GM18511 (cell line): ENCODE results near the gene SMAP1.
"Not testable (repeated sequence)": the region's sequence is repeated elsewhere in the genome, so short reads cannot be mapped to it uniquely, and the experiment has no call there.

Experiments
- ATAC-seq: cut with Tn5 transposase; IDR thresholded peaks from one replicate; pipeline ENCODE4 v1.9.1; 2021; ENCODE audit warnings: mild to moderate bottlenecking, moderate library complexity; ENCODE audit not compliant: unreplicated experiment

SMAP1 gene

DNA sequence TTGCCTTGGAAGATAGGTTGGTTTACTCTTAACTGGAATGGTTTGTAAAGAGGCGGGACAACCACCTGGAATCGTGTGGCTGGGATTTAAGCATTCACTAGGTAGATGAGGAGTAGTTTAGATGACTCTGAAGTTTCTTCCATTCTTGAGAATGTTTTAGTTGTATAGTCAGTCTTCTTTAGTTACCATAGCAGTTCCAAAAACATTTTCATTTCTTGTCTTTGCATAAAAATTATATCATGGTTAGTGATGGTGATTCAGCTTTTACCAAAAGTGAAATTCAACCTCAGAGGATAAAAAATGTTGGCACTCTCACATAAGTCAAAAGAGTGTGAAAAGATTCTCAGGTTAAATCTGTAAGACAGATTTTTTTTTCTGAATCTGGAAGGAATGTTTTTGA, 70.3 kb downstream of the SMAP1 start:
- ATAC-seq, result no peak

- ATAC-seq, result no peak
These were observed 71.9 kb downstream of the SMAP1 start for GRCh38 chr6:70739534-70739933.

DNA sequence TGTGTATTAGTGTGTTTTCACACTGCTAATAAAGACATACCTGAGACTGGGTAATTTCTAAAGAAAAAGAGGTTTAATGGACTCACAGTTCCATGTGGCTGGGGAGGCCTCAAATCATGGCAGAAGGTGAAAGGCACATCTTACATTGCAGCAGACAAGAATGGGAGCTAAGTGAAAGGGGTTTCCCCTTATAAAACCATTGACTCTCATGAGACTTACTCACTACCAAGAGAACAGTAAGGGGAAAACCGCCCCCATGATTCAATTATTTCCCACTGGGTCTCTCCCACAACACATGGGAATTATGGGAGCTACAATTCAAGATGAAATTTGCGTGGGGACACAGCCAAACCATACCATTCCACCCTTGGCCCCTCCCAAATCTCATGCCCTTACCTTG, 73.1 kb downstream of the SMAP1 start:
- ATAC-seq, result not testable (repeated sequence)

GRCh38 chr6:70742462-70742861, 74.8 kb downstream of the SMAP1 start:
- ATAC-seq, result not testable (repeated sequence)

GRCh38 chr6:70753870-70754380, 86.2 kb downstream of the SMAP1 start:
- no peak for ATAC-seq

- ATAC-seq, result no peak
These were observed 91.2 kb downstream of the SMAP1 start for GRCh38 chr6:70758883-70759282.

- no peak for ATAC-seq
These were observed 96.2 kb downstream of the SMAP1 start for GRCh38 chr6:70763754-70764510.

DNA sequence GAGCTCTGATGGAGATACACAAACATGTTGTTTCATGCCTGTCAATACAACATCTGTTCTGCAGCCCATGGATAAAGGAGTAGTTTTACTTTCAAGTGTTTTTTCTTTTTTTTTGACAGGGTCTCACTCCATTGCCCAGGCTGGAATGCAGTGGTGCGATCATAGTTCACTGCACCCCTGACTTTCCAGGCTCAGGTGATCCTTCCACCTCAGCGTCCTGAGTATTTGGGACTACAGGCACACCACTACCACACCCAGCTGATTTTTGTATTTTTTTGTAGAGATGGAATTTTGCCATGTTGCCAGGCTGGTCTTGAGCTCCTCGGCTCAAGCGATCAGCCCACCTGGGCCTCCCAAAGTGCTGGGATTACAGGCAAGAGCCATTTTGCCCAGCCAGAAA, 97.0 kb downstream of the SMAP1 start:
- no peak for ATAC-seq

DNA sequence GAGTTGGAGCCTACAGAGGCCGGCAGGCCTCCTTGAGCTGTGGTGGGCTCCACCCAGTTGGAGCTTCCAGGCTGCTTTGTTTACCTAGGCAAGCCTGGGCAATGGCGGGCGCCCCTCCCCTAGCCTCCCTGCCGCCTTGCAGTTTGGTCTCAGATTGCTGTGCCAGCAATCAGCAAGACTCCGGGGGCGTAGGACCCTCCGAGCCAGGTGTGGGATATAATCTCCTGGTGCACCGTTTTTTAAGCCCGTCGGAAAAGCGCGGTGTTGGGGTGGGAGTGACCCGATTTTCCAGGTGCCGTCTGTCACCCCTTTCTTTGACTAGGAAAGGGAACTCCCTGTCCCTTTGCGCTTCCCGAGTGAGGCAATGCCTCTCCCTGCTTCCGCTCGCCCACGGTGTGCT, 103.7 kb downstream of the SMAP1 start:
- ATAC-seq, result not testable (repeated sequence)

DNA sequence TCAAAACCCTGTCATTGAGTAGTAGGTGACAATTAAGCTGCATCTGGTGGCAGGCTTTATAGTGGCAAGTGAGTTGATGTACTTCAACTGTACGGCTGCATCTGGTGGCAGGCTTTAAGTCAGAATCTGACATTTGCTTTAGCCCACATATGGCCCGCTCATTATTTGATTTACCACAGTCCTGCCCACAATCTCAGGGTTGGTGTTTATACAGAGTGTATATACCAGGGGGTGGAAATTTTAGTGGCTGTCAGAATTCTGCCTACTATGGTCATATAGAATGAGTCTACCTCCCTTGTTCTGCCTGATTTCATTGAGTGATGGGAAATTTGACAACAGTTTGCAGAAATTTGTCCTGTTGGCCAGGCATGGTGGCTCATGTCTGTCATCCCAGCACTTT, 112.3 kb downstream of the SMAP1 start:
- no peak for ATAC-seq

- no peak for ATAC-seq
These were observed 123.0 kb downstream of the SMAP1 start for GRCh38 chr6:70790483-70791224.

DNA sequence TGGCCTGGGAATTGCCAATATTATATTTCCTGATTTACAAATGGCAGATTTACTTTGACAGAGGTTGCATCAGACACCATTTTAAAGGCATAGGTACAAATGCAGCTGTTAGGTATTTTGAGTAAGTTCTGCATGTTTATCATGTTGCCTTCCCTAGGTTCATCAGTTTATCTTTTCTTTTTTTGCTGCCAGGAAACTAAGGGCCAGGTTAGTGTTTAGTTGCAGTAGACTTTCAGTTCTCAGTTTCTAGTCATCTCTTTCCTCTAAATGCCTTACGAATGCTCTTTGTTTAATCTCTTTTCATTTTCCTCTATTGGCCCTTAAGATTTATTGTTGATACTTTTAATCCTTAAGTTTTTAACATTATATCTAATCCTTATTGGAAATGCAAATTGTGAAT, 129.9 kb downstream of the SMAP1 start:
- ATAC-seq, result peak; percentile 98

GRCh38 chr6:70806086-70806485, 138.4 kb downstream of the SMAP1 start:
- ATAC-seq, result no peak

- ATAC-seq, result no peak
These were observed 144.1 kb downstream of the SMAP1 start for GRCh38 chr6:70811788-70812187.

DNA sequence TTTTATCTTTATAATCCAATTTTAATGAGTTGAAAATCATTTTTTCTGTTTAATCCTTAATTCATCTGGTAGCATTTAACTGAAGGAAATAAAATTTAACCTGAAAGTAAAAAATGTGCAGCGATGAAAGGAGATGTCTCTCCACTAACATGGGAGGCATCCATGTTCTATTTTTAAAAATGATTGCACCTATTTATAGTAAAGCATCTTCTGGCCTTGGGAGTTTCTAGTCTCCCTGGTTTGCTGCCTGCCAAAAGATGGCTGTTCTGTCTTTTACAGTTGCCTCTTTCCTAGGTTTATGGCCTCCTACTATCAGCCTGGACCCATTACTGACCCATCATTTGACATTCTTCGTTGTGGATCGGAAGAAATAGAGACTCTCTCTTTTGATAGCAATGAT, 146.2 kb downstream of the SMAP1 start:
- no peak for ATAC-seq

DNA sequence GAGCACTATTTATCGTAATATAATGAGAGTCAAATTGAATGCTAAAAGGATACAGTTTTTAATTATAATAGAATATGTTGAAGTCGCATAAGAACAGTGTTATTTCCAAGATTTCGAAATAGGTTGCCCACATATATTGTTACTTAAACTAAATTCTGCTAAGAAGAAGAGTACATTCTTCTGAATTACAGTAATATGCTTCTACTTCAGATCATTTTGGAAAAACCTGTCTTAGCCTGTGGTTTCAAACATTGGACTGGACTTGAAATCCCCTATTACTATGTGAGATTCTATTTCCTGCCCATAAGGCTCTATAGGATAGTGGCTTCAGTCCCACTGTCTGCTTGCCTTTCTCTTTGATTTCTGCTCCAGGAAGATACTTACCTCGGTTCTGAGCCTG, 152.0 kb downstream of the SMAP1 start:
- no peak for ATAC-seq

DNA sequence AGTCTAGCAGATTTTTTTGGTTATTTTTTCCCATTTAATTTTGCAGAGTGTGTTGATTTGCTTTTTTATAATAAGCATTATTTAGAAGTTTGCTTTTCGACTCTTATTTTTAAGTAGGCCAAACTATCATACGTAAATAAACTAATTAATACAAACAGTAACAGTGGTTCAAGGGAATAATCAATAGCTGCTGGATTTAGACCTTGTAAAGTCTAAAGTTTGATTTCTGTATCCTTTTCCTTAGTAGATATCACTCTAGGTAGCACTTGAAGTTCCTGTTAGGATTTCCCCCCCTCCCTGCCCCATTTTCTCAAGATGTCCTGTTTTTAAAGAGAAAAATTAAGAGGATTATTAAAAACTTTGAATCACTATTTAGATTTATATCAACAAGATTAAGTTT, 153.1 kb downstream of the SMAP1 start:
- ATAC-seq, result no peak

DNA sequence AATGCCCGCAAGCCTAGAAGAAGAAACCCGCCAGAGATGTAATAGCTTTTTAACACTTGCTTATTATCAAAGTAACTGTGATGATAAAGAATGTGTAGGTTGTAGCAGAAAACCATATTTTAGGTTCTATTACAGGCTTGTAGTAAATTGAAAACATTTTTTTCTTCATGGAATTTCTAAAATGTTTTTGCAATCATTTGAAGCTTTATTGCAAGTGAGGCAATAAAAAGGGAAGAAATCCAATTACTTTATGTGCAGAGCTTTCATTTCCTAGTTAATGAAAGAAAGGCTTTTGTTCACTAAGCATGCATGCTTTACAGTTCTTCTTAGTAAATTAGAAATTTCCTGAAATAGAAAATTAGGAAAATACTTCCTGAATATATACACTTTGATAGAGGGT, 154.1 kb downstream of the SMAP1 start:
- no peak for ATAC-seq

- ATAC-seq, result peak; percentile 77
These were observed 156.0 kb downstream of the SMAP1 start for GRCh38 chr6:70823651-70824050.

DNA sequence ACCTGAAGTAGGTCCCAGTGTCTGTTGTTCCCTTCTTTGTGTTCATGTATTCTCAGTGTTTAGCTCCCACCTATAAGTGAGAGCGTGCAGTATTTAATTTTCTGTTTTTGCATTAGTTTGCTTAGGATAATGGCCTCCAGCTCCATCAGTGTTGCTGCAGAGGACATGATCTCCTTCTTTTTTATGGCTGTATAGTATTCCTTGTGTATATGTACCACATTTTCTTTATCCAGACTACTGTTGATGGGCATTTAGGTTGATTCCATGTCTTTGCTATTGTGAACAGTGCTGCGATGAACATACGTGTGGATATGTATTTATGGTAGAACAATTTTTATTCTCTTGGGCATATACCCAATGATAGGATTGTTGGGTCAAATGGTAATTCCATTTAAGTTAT, 163.7 kb downstream of the SMAP1 start:
- ATAC-seq, result no peak

DNA sequence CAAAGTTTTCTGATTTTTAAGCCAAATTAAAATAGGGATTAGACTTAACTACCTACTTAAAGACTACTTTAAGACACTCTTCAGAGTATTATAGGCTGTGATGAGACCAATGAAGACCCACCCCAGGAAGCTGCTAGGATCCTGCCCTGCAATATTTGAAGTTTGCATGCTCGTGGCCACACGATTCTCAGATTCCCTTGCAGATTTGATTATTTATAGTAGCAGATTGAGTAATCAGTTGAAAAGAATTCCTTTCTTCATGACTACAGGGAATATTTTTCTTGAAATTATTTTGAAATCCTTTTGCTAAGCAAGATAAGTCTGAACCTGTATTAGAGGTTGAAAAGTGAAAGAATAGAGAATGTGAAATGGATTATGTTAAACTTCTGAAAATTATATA, 166.8 kb downstream of the SMAP1 start:
- no peak for ATAC-seq

- ATAC-seq, result no peak
These were observed 171.2 kb downstream of the SMAP1 start for GRCh38 chr6:70838907-70839285.
